HEK293 (cell line): ENCODE data around the gene GSG1L.

Source experiments
- CTCF ChIA-PET: fragments of 350-600 bp; formaldehyde crosslinking; extraction: SDS; loops from one replicate; lab custom pipeline; 2021; ENCODE audit warnings: antibody characterized with exemption; lab: Yijun Ruan, JAX
- POLR2A ChIA-PET: fragments of 300-600 bp; formaldehyde crosslinking; extraction: SDS; loops from one replicate; lab custom pipeline; 2020; ENCODE audit warnings: antibody characterized with exemption, inconsistent platforms; lab: Yijun Ruan, JAX
- H3K27ac ChIP-seq: fragments of 200-500 bp; sonication (Bioruptor generic); 2 replicates; pipeline ENCODE4 v1.5.1; 2014; ENCODE audit warnings: low read depth, low read length, control low read depth, inconsistent platforms; ENCODE audit errors: extremely low read depth
- H3K36me3 ChIP-seq, 2 experiments: fragments of 200-500 bp in 1 of 2; sonication (Bioruptor generic) in 1 of 2; 1 replicate in 1 of 2; 2 replicates in 1 of 2; pipeline ENCODE4 v1.5.1; 2014 to 2017; ENCODE audit warnings: inconsistent platforms in 2 of 2, low read length in 2 of 2; ENCODE audit not compliant: control insufficient read depth in 2 of 2, insufficient read depth in 1 of 2
- H3K4me1 ChIP-seq: fragments of 200-500 bp; sonication (Bioruptor generic); 2 replicates; pipeline ENCODE4 v1.5.1; 2014; ENCODE audit warnings: mild to moderate bottlenecking, low read length, inconsistent platforms; ENCODE audit not compliant: control insufficient read depth, insufficient read depth
- H3K4me3 ChIP-seq: 2 replicates; pipeline ENCODE4 v1.5.1; 2011; ENCODE audit warnings: low read depth, mild to moderate bottlenecking, control low read depth, low read length, moderate library complexity
- H3K9me3 ChIP-seq: fragments of 200-500 bp; sonication (Bioruptor generic); 2 replicates; pipeline ENCODE4 v1.5.1; 2014; ENCODE audit warnings: low read depth, low read length, inconsistent platforms; ENCODE audit not compliant: control insufficient read depth, insufficient read depth
- EGR2 ChIP-seq: fragments of 450-650 bp; formaldehyde crosslinking; IDR thresholded peaks from 2 replicates; pipeline ENCODE4 v1.5.1; 2016; ENCODE audit warnings: low read depth, missing biosample characterization, missing genetic modification characterization
- IKZF3 ChIP-seq: fragments of 450-650 bp; IDR thresholded peaks from 2 replicates; pipeline ENCODE4 v1.5.0; 2018; ENCODE audit warnings: missing biosample characterization, mild to moderate bottlenecking, missing genetic modification characterization, moderate library complexity
- KLF7 ChIP-seq: fragments of 450-650 bp; formaldehyde crosslinking; IDR thresholded peaks from 2 replicates; pipeline ENCODE4 v1.5.1; 2016; ENCODE audit warnings: missing biosample characterization, missing genetic modification characterization, borderline replicate concordance
- RBAK ChIP-seq: fragments of 450-650 bp; formaldehyde crosslinking; IDR thresholded peaks from 2 replicates; pipeline ENCODE4 v1.5.1; 2016; ENCODE audit warnings: missing biosample characterization, missing genetic modification characterization
- TCF7L2 ChIP-seq: IDR thresholded peaks from 2 replicates; pipeline ENCODE4 v1.6.1; 2011; ENCODE audit warnings: low read depth, mild to moderate bottlenecking, inconsistent platforms, low read length, moderate library complexity, borderline replicate concordance
- ZBTB26 ChIP-seq: fragments of 450-650 bp; formaldehyde crosslinking; optimal IDR thresholded peaks from 2 replicates; pipeline ENCODE3; 2016; ENCODE audit warnings: missing biosample characterization, mild to moderate bottlenecking, missing genetic modification characterization
- ZFHX2 ChIP-seq: fragments of 450-650 bp; formaldehyde crosslinking; conservative IDR thresholded peaks from 2 replicates; pipeline ENCODE4 v1.5.1; 2016; ENCODE audit warnings: missing biosample characterization, missing genetic modification characterization
- ZIC2 ChIP-seq: fragments of 450-650 bp; formaldehyde crosslinking; IDR thresholded peaks from 2 replicates; pipeline ENCODE4 v1.5.1; 2016; ENCODE audit warnings: missing biosample characterization, missing genetic modification characterization
- ZNF112 ChIP-seq: fragments of 450-650 bp; formaldehyde crosslinking; IDR thresholded peaks from 2 replicates; pipeline ENCODE4 v1.5.0; 2017; ENCODE audit warnings: missing biosample characterization, missing genetic modification characterization
- ZNF175 ChIP-seq: fragments of 450-650 bp; formaldehyde crosslinking; IDR thresholded peaks from 2 replicates; pipeline ENCODE4 v1.5.1; 2016; ENCODE audit warnings: missing biosample characterization, missing genetic modification characterization
- ZNF223 ChIP-seq: fragments of 450-650 bp; formaldehyde crosslinking; IDR thresholded peaks from 2 replicates; pipeline ENCODE4 v1.5.1; 2016; ENCODE audit warnings: missing biosample characterization, missing genetic modification characterization
- ZNF24 ChIP-seq: fragments of 450-650 bp; formaldehyde crosslinking; IDR thresholded peaks from 2 replicates; pipeline ENCODE4 v1.5.1; 2016; ENCODE audit warnings: missing biosample characterization, missing genetic modification characterization
- ZNF335 ChIP-seq: fragments of 450-650 bp; formaldehyde crosslinking; conservative IDR thresholded peaks from 2 replicates; pipeline ENCODE4 v1.5.1; 2016; ENCODE audit warnings: missing biosample characterization, missing genetic modification characterization
- ZNF426 ChIP-seq: fragments of 450-650 bp; formaldehyde crosslinking; IDR thresholded peaks from 2 replicates; pipeline ENCODE4 v1.5.1; 2017; ENCODE audit warnings: missing biosample characterization, missing genetic modification characterization, mild to moderate bottlenecking, inconsistent platforms, moderate library complexity
- ZNF530 ChIP-seq: fragments of 450-650 bp; formaldehyde crosslinking; IDR thresholded peaks from 2 replicates; pipeline ENCODE4 v1.5.1; 2016; ENCODE audit warnings: low read depth, missing biosample characterization, missing genetic modification characterization
- ZNF664 ChIP-seq: fragments of 450-650 bp; formaldehyde crosslinking; IDR thresholded peaks from 2 replicates; pipeline ENCODE4 v1.5.1; 2016; ENCODE audit warnings: missing biosample characterization, missing genetic modification characterization
- ZNF776 ChIP-seq: fragments of 450-650 bp; formaldehyde crosslinking; IDR thresholded peaks from 2 replicates; pipeline ENCODE4 v1.5.0; 2017; ENCODE audit warnings: missing biosample characterization, missing genetic modification characterization, borderline replicate concordance
- TF ChIP-seq, protein P1 (sequence below): fragments of 450-650 bp; formaldehyde crosslinking; IDR thresholded peaks from 2 replicates; pipeline ENCODE4 v1.5.1; 2016; ENCODE audit warnings: missing biosample characterization, missing genetic modification characterization
- TF ChIP-seq, protein P2 (sequence below): fragments of 450-650 bp; formaldehyde crosslinking; IDR thresholded peaks from 2 replicates; pipeline ENCODE4 v1.5.1; 2016; ENCODE audit warnings: missing biosample characterization, missing genetic modification characterization
- TF ChIP-seq, protein P3 (sequence below): fragments of 450-650 bp; formaldehyde crosslinking; IDR thresholded peaks from 2 replicates; pipeline ENCODE4 v1.5.1; 2016; ENCODE audit warnings: missing biosample characterization, missing genetic modification characterization

The GSG1L gene

GRCh38 chr16:28063591-28064061 is at the start of gene GSG1L:
Gene GSG1L, minus strand, starts transcription at chr16:28063714. Its CDS starts 290 bp downstream, at chr16:28063424.
- ChIA-PET CTCF (interaction anchor here (1.0 to 1.7 kb wide), 3 partner anchors 91 to 432 kb away, joined by 4 to 7 read pairs (median 4); no protein-coding TSS in a partner anchor), POLR2A (no interaction called here)
- H3K4me1 ChIP-seq = no peaks in the 10 kb centered on the region; the same call in 1 of the 2 replicates
- no peak within 1 kb of the TSS for H3K27ac ChIP-seq
- peak within 1 kb of the TSS; percentile 38 for H3K4me3 ChIP-seq
- no peaks in the 10 kb centered on the region for H3K9me3 ChIP-seq
- H3K36me3 ChIP-seq = no peaks in the 10 kb centered on the region
- TF ChIP-seq TCF7L2 (no peak), ZNF24 (tag by site-specific recombination) (no peak), ZIC2 (0 out of 2 replicates have a peak, but pooled peaks have one; percentile 13), IKZF3 (no peak), ZNF426 (no peak), ZNF112 (tag by site-specific recombination) (no peak), EGR2 (0 out of 2 replicates have a peak, but pooled peaks have one; percentile 6), ZNF223 (tag by site-specific recombination) (no peak), RBAK (tag by site-specific recombination) (no peak), ZNF335 (peak; percentile 67), ZNF776 (tag by site-specific recombination) (no peak), ZFHX2 (tag by site-specific recombination) (0 out of 2 replicates have a peak, but pooled peaks have one; percentile 12), ZBTB26 (tag by site-specific recombination) (peak; percentile 34), ZNF175 (tag by site-specific recombination) (no peak)
- TF ChIP-seq, protein P1, sequence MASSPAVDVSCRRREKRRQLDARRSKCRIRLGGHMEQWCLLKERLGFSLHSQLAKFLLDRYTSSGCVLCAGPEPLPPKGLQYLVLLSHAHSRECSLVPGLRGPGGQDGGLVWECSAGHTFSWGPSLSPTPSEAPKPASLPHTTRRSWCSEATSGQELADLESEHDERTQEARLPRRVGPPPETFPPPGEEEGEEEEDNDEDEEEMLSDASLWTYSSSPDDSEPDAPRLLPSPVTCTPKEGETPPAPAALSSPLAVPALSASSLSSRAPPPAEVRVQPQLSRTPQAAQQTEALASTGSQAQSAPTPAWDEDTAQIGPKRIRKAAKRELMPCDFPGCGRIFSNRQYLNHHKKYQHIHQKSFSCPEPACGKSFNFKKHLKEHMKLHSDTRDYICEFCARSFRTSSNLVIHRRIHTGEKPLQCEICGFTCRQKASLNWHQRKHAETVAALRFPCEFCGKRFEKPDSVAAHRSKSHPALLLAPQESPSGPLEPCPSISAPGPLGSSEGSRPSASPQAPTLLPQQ (tag by site-specific recombination) = no peak
- TF ChIP-seq, protein P2, sequence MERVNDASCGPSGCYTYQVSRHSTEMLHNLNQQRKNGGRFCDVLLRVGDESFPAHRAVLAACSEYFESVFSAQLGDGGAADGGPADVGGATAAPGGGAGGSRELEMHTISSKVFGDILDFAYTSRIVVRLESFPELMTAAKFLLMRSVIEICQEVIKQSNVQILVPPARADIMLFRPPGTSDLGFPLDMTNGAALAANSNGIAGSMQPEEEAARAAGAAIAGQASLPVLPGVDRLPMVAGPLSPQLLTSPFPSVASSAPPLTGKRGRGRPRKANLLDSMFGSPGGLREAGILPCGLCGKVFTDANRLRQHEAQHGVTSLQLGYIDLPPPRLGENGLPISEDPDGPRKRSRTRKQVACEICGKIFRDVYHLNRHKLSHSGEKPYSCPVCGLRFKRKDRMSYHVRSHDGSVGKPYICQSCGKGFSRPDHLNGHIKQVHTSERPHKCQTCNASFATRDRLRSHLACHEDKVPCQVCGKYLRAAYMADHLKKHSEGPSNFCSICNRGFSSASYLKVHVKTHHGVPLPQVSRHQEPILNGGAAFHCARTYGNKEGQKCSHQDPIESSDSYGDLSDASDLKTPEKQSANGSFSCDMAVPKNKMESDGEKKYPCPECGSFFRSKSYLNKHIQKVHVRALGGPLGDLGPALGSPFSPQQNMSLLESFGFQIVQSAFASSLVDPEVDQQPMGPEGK (tag by site-specific recombination) = no peak
- TF ChIP-seq, protein P3, sequence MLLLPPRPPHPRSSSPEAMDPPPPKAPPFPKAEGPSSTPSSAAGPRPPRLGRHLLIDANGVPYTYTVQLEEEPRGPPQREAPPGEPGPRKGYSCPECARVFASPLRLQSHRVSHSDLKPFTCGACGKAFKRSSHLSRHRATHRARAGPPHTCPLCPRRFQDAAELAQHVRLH (tag by site-specific recombination) = no peak

DNA sequence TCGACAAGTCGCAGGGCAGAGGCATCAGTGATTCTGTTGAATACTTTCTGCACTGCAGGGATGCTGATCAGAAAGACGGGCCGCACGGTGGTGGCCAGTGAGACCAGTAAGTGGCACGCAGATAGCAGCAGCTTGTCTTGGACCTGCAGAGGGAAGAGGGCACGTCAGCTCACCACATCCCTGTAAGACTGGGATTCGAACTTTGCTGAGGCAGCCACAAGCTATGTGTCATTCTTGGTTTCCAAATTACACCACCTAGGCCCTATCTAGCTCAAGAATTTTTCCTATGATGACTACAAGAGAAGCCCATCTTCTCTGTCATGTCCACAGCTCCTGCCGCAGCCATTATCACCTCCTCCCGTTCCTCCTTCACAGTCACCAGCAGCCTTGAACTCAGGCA is 49.4 kb upstream of the GSG1L start:
- POLR2A ChIA-PET = interaction anchor here (0.6 to 0.7 kb wide), 2 partner anchors 76 to 99 kb away, joined by 3 read pairs; no protein-coding TSS in a partner anchor
- Histone ChIP-seq H3K36me3 (peaks cover 10 to 92% of the 10 kb centered on the region in 2 experiments), H3K27ac (no peak overlapping the region), H3K4me1 (no peaks in the 10 kb centered on the region), H3K9me3 (no peaks in the 10 kb centered on the region), H3K4me3 (no peak overlapping the region)
- no peak for TF ChIP-seq ZNF530 (tag by site-specific recombination)
- no peak for TF ChIP-seq ZNF664 (tag by site-specific recombination)
- no peak for TF ChIP-seq KLF7
- CTCF ChIA-PET = interaction anchor here (0.6 kb wide), 1 partner anchor 96 kb away, joined by 4 read pairs; no protein-coding TSS in a partner anchor
